HT-29 (cell line): ENCODE results near the gene IL3RA. TPM values are rescaled to one million over a fixed set of nuclear protein-coding genes. Genes with fewer than 3 reads are reported as not detected.

Experiments used
- DNase-seq: peaks from one replicate; pipeline ENCODE4 v3.0.0-alpha.2; 2015; ENCODE audit warnings: low spot score
- total RNA-seq: library from RNA; depleted of rRNA; stranded (reverse); fragments of >200 nt; shearing (Covaris generic); gene quantifications from 2 replicates; pipeline ENCODE4 v1.2.3, GENCODE V29; 2014

Gene IL3RA
- total RNA-seq, 1 experiment from 2014 or later, result not detected

- no peak for DNase-seq
Measured at GRCh38 chrX:1384658-1385252, 48.2 kb downstream of the IL3RA start.

DNA sequence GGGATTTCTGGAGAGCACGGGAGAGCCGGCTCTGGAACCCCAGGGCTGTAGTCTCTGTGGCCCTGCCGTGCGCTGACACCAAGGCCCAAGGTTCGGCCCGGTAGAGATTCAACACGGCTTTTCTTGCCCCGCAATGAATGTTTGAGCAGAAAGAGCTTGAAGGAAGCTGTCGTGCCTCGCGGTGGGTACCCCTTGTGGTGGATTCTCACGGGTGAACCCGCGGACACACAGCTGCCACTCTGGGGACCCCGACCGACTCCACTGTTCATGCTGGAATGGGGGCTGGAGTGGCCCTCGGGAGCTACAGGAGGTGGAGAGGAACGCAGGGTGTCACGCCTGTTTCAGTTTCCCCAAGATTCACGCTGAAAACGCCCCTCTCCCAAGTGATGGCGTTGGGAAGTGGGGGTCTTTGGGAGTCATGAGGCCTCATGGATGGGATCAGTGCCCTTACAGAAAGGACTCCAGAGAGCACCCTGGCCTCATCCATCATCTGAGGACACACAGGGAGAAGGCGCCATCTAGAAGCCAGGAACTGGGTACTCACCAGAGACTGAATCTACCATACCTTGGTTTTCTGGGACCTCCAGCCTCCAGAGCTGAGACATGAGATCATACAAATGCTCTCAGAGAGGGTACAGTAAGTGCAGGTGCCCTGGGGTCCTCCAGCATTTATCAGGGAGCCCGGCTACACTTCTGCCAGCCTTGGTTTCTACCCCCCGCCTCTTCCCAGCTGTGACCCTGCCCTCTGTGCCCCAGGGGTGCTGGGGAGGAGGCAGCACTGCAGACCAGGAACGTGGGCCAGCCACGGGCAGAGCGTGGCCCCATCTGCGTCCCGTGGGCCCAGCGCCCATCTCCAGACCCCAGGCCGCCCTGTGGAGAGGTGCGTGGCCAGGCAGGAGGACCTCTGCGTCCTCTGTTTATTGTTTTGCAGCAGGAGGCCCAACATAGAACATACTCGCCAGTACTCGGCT is 49.0 kb downstream of the IL3RA start:
- DNase-seq, result no peak

DNA sequence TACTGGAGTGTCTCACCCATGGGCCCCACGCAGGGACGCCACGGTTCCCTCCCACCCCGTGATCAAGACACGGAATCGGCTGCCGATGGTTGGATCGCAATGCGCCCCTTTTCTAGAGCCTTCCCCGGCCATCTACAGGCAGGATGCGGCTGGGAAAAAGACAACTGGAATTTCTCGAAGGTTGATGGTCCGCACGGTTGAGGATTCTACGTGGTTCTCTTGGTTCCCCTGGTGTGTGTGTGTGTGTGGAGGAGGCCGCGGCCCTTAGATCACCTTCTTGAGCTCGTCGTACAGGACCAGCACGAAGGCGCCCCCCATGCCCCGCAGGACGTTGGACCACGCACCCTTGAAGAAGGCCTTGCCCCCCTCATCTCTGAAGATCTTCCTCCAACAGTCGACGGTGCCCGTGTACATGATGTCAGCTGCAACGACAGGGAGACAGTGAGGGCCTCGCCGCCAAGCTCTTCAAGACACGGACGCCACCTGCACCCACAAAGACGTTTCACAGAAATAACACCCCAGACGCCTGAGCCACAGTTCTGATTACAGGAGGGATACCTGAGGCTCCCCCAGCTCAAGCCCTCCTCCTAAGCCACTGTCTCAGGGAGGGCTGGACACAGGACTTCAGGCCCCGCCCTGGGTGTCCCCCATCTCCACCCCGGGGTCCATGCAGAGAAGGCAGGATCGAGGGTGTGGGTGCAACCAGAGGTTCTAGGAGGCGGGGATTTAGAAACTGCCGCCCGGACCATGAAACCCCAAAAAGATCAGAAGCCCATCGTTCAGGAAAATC is 49.9 kb downstream of the IL3RA start:
- DNase-seq, result no peak

GRCh38 chrX:1387141-1387776 is 50.7 kb downstream of the IL3RA start:
- no peak for DNase-seq

GRCh38 chrX:1388651-1389050 is 52.1 kb downstream of the IL3RA start:
- DNase-seq, result no peak

DNA sequence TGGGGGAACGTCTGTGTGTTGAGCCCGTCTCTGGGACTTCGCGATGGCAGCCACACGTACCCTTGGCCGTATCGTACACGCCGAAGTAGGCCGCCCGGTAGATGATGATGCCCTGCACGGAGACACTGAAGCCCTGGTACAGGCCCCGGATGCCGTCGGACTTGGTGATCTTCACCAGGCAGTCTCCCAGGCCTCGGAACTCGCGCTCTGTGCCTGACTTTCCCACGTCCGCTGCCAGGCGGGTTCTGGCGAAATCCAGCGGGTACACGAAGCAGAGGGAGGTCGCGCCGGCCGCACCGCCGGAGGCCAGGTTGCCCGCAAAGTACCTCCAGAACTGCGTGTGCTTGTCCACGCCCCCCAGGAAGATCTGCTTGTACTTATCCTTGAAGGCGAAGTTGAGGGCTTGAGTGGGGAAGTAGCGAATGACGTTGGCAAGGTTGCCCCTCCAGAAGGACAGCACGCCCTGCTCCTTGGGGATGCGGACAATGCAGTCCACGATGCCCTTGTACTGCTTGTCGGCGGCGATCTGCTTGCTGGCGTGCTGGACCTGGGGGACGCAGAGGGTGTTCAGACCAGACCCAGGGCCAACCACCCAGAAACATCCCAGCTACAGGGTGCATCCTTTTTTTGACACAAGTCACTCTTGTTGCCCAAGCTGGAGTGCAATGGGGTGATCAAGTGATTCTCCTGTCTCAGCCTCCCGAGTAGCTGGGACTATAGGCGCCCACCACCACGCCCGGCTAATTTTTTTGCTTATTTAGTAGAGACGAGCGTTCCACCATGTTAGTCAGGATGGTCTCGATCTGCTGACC is 52.8 kb downstream of the IL3RA start:
- no peak for DNase-seq

DNA sequence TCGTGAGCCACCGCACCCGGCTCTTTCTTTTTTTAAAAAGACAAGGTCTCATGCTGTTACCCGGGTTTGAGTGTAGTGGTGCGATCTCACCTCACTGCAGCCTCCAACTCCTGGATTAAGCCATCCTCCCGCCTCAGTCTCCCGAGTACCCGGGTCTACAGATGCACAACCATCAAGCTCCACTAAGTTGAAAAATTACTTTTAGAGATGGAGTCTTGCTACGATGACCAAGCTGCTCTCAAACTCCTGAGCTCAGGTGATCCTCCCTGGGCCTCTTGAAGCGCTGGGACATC is 53.4 kb downstream of the IL3RA start:
- DNase-seq, result no peak

DNA sequence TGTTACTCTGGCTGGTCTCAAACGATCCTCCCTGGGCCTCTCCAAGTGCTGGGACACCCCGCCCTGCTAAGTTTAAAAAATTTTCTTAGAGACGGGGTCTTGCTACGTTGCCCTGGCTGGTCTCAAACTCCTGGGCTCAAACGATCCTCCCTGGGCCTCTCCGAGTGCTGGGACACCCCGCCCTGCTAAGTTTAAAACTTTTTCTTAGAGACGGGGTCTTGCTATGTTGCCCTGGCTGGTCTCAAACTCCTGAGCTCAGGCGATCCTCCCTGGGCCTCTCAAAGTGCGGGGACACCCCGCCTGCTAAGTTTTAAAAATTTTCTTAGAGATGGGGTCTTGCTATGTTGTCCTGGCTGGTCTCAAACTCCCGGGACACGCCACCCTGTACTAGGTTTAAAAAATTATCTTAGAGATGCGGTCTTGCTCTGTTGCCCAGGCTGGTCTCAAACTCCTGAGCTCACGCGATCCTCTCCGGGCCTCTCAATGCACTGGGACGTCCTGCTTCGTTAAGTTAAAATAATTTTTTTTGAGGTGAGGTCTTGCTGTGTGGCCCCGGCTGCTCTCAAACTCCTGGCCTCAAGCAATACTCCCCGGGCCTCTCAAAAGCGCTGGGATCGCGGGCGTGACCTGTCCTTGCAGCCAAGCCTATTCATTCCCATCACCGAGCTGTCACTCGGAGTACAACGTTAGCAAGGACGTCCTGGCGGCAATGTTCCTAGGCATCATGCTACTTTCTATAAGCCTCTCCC is 54.2 kb downstream of the IL3RA start:
- no peak for DNase-seq

DNA sequence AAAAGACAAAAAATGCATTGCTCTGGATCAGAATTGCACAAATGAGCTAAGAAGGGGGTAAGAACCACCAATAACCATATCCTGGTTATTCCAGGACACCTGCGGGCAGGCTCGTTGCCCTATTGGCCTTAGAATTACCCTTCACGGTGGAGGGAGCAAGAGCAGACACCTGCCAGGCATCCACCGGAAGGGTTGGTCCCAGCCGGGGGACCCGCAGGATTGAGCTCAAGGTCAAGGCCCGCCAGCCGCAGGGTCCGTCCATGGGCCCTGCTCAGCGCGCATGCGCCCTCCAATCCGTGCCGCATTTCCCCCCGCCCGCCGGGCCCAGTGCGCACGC is 54.8 kb downstream of the IL3RA start:
- peak; percentile 73 for DNase-seq

DNA sequence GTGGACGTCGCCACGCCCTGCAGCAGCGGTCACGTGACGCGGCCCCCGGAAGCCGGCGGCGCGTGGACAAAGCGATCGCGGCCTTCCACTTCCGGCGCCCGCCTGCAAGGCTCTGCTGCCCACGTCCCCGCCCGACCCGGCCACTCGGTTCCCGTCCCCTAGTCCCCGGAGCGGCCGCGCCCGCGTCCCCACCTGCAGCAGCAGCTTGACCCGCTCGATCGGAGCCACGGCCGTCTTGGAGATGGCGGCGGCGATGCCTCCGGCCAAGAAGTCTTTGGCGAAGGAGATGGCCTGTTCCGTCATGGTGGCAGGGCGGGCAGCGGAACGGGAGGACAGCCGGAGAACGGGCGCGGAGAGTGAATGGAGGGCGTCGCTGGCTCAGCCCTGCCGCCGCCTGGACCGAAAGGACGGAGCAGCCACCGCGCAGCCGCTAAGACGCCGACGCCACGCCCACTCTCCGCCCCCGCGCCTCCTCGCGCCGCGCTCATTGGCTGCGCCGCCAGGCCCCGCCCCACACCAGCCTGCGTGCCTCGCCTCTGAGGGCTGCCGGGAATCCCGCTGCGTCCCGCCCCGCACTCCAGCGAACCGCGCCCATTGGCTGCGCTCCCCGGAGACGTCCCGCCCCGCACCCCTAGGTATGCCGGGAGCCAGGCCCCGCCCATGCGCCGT is 55.3 kb downstream of the IL3RA start, which contains the start of gene SLC25A6:
TSS of gene SLC25A6 (minus strand) at position 407 of the 669 bp plus-strand sequence. CDS start at position 303, 104 bp downstream.
- DNase-seq, result peak; percentile 90

- DNase-seq, result peak; percentile 56
Measured at GRCh38 chrX:1392376-1393068, 55.9 kb downstream of the IL3RA start.

- no peak for DNase-seq
Measured at GRCh38 chrX:1393871-1394615, 57.5 kb downstream of the IL3RA start.

DNA sequence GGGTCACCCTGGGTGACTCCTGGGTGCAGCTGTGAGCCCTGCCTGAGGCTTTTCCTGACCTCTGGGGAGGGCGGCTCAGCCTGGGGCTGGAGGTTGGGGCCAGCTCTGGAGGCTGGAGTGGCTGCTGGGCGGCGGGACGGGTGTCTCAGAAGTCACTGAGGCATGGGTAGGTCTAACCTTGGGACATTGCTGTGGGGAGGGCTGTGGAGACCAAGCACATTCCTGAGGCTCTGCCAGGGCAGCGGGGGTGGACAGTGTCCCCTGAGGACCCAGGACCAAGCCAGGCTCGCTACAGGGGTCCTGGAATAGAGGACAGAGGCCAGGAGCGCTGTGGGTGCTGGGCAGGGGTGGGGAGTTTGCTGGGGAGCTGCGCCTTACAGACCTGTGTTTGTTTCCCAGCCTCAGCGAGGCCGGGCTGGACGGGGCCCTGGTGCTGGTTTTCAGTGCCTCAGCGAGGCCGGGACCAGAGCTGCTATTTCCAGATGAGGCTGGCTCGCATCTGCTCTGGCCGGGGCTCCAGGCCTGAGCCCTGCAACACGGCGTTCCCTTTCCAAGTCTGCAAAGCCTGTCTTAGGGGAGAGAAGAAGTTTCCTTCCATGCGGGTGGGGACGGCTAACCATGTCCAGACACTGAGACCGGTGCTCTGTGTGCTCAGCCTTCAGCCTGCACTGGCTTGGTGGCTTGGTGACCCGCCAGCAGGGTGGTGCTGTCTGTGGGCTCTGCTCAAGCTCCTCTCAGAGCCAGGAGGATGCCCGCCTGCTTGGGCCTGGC is 58.3 kb downstream of the IL3RA start:
- DNase-seq, result no peak

- DNase-seq, result no peak
Measured at GRCh38 chrX:1395646-1396216, 59.1 kb downstream of the IL3RA start.

DNA sequence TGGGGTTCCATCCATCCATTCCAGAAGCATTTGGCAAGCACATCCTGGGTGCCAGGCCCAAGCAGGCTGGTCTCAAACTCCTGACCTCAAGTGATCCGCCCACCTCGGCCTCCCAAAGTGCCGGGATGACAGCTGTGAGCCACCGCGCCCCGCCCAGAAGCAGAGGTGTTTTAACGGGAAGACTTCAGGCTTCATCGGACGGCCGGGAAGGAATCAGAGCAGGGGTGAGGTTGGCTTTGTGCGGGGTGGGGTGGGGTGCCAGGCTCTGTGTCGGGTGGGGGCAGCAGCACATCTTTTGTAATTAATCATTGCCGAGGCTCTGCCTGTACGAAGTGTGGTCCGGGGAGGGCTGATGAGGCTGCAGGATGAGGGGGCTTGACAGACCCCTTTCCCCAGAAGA is 60.4 kb downstream of the IL3RA start:
- no peak for DNase-seq

- no peak for DNase-seq
Measured at GRCh38 chrX:1397441-1398270, 61.1 kb downstream of the IL3RA start.
